ENCODE results near the gene PRKCI.

DNA sequence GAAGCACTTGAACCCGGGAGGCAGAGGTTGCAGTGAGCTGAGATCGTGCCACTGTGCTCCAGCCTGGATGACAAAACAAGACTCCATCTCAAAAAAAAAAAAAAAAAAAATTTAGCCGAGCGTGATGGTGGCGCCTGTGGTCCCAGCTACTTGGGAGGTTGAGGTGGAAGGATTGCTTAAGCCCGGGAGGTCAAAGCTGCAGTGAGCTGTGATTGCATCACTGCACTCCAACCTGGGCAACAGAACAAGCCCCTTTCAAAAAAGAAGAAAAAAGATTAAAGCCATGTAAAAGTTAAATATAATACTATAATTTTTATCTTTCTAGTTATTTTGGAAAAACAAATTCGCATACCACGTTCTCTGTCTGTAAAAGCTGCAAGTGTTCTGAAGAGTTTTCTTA, 73.4 kb downstream of the PRKCI start:
- TF ChIP-seq, protein P1, sequence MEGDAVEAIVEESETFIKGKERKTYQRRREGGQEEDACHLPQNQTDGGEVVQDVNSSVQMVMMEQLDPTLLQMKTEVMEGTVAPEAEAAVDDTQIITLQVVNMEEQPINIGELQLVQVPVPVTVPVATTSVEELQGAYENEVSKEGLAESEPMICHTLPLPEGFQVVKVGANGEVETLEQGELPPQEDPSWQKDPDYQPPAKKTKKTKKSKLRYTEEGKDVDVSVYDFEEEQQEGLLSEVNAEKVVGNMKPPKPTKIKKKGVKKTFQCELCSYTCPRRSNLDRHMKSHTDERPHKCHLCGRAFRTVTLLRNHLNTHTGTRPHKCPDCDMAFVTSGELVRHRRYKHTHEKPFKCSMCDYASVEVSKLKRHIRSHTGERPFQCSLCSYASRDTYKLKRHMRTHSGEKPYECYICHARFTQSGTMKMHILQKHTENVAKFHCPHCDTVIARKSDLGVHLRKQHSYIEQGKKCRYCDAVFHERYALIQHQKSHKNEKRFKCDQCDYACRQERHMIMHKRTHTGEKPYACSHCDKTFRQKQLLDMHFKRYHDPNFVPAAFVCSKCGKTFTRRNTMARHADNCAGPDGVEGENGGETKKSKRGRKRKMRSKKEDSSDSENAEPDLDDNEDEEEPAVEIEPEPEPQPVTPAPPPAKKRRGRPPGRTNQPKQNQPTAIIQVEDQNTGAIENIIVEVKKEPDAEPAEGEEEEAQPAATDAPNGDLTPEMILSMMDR (conservative IDR thresholded peaks at IDR 0.05; ENCODE audit: low read depth, low read length), result no peak
- TF ChIP-seq EZH2 (IDR thresholded peaks at IDR 0.05; ENCODE audit: low read length, unreplicated experiment) (no peak), EZH2phosphoT487 (IDR thresholded peaks at IDR 0.05; ENCODE audit: borderline replicate concordance, low read length) (no peak)
